Endothelial cell (in vitro differentiated cells): Measurements from ENCODE around the gene EXOSC7. TPM values are rescaled to one million over a fixed set of nuclear protein-coding genes. Genes with fewer than 3 reads are reported as not detected.

Experiments used
- DNase-seq: peaks from one replicate; pipeline ENCODE4 v3.0.0; 2021; ENCODE audit warnings: low spot score
- H3K27ac Mint-ChIP-seq: one replicate; pipeline ENCODE4 v1.8.0; 2021; ENCODE audit warnings: mixed read lengths, inconsistent platforms; ENCODE audit not compliant: unreplicated experiment
- H3K27me3 Mint-ChIP-seq: one replicate; pipeline ENCODE4 v1.8.0; 2021; ENCODE audit warnings: mild to moderate bottlenecking, moderate library complexity, mixed read lengths, inconsistent platforms; ENCODE audit not compliant: unreplicated experiment
- H3K36me3 Mint-ChIP-seq: one replicate; pipeline ENCODE4 v1.8.0; 2021; ENCODE audit warnings: mild to moderate bottlenecking, low read depth, mixed read lengths, inconsistent platforms; ENCODE audit not compliant: unreplicated experiment
- H3K4me1 Mint-ChIP-seq: one replicate; pipeline ENCODE4 v1.8.0; 2021; ENCODE audit warnings: mild to moderate bottlenecking, mixed read lengths, inconsistent platforms; ENCODE audit not compliant: unreplicated experiment
- H3K4me3 Mint-ChIP-seq: one replicate; pipeline ENCODE4 v1.8.0; 2021; ENCODE audit warnings: mild to moderate bottlenecking, mixed read lengths, inconsistent platforms; ENCODE audit not compliant: unreplicated experiment
- H3K9me3 Mint-ChIP-seq: one replicate; pipeline ENCODE4 v1.8.0; 2021; ENCODE audit warnings: mixed read lengths, inconsistent platforms; ENCODE audit not compliant: unreplicated experiment
- total RNA-seq: library from RNA; stranded (reverse); fragmentation: NEBNext Ultra II Directional; extraction: Animal tissue kit (Norgen Biotek cat#: 25700); gene quantifications from one replicate; pipeline ENCODE4 v1.2.1, GENCODE V29; 2021; ENCODE audit not compliant: unreplicated experiment
- TF ChIP-seq, protein P1 (sequence below): fragments of 200-600 bp; sonication (generic); IDR thresholded peaks from one replicate; pipeline ENCODE4 v1.5.0; 2021; ENCODE audit warnings: antibody characterized with exemption; ENCODE audit not compliant: unreplicated experiment

EXOSC7 gene
- total RNA-seq, 1 donor from 2014 or later = 33.2 TPM

DNA sequence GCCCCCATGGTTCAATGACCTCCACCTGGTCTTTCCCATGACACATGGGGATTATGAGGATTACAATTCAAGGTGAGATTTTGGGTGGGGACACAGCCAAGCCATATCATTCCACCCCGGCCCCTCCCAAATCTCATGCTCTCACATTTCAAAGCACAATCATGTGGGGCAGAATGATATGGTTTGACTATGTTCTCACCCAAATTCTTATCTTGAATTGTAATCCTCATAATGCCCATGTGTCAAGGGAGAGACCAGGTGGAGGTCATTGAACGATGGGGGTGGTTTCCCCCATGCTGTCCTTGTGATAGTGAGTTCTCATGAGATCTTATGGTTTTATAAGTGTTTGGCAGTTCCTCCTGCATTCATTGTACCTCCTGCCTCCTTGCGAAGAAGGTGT, 47.6 kb downstream of the EXOSC7 start:
- Mint-ChIP-seq H3K27ac (no peak overlapping the region), H3K4me1 (peaks cover 7% of the 10 kb centered on the region), H3K27me3 (peaks cover 4% of the 10 kb centered on the region), H3K4me3 (no peak overlapping the region), H3K9me3 (no peaks in the 10 kb centered on the region), H3K36me3 (no peaks in the 10 kb centered on the region)
- DNase-seq = no peak
- TF ChIP-seq, protein P1, sequence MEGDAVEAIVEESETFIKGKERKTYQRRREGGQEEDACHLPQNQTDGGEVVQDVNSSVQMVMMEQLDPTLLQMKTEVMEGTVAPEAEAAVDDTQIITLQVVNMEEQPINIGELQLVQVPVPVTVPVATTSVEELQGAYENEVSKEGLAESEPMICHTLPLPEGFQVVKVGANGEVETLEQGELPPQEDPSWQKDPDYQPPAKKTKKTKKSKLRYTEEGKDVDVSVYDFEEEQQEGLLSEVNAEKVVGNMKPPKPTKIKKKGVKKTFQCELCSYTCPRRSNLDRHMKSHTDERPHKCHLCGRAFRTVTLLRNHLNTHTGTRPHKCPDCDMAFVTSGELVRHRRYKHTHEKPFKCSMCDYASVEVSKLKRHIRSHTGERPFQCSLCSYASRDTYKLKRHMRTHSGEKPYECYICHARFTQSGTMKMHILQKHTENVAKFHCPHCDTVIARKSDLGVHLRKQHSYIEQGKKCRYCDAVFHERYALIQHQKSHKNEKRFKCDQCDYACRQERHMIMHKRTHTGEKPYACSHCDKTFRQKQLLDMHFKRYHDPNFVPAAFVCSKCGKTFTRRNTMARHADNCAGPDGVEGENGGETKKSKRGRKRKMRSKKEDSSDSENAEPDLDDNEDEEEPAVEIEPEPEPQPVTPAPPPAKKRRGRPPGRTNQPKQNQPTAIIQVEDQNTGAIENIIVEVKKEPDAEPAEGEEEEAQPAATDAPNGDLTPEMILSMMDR = no peak

DNA sequence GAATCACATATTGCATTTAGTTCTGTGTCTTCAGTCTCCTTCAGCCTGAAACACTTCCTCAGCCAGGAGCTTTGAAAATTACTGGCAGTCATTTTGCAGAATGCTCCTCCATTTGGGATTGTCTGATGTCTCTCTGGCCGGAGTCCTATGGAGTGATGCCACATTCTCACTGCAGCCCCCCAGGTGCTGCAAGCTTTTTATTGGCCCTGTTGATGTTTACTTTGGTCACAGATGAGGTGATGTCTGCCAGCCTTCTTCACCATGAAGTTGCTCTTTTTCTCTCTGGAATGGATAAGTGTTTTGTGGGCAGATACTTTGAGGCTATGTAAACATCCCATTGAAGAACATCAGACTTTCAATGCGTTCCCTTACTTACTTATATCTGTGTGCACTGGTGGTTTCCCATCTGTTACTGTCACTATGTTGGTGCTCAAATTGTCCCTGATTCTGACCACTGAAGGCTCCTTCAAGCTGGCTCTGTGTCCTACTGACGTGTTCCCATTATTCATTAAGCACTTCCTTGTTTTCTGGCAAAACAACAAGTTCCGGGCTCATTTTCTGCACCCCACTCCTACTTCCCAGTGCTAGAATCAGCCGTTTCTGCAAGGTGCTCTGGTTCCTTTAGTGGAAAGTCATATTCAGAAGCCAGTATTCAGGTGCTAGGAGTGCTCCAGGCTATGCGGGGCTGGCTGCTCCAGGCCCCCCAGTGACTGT, 48.7 kb downstream of the EXOSC7 start:
- peaks cover 4% of the 10 kb centered on the region for H3K27me3 Mint-ChIP-seq
- no peaks in the 10 kb centered on the region for H3K36me3 Mint-ChIP-seq
- no peaks in the 10 kb centered on the region for H3K9me3 Mint-ChIP-seq
- peaks cover 7% of the 10 kb centered on the region for H3K4me1 Mint-ChIP-seq
- no peak overlapping the region for H3K4me3 Mint-ChIP-seq
- no peak for DNase-seq
- no peak overlapping the region for H3K27ac Mint-ChIP-seq
- TF ChIP-seq, protein P1 = no peak

DNA sequence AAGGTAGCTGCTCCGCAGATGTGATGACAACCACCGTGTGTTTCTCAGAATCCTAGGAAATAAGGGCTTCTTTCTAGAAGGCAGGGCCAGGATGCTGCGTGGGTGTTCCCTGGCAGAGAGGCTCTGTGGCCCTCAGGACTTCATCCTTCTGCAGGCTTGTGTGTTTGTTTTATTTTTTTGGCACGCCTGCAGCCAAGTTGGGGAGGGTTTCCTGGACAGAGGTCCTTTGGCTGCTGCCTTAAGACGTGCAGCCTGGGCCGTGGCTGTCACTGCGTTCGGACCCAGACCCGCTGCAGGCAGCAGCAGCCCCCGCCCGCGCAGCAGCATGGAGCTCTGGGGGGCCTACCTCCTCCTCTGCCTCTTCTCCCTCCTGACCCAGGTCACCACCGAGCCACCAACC, 50.0 kb downstream of the EXOSC7 start, which contains the start of gene CLEC3B:
CLEC3B (plus strand) TSS at position 266 of the 400 bp plus-strand sequence; CDS start at position 326, 60 bp downstream.
- no peak within 1 kb of the TSS for H3K4me3 Mint-ChIP-seq
- H3K4me1 Mint-ChIP-seq = peaks cover 3% of the 10 kb centered on the region
- no peaks in the 10 kb centered on the region for H3K9me3 Mint-ChIP-seq
- no peak for DNase-seq
- no peaks in the 10 kb centered on the region for H3K36me3 Mint-ChIP-seq
- peaks cover 1% of the 10 kb centered on the region for H3K27me3 Mint-ChIP-seq
- no peak within 1 kb of the TSS for H3K27ac Mint-ChIP-seq
- TF ChIP-seq, protein P1 = no peak

DNA sequence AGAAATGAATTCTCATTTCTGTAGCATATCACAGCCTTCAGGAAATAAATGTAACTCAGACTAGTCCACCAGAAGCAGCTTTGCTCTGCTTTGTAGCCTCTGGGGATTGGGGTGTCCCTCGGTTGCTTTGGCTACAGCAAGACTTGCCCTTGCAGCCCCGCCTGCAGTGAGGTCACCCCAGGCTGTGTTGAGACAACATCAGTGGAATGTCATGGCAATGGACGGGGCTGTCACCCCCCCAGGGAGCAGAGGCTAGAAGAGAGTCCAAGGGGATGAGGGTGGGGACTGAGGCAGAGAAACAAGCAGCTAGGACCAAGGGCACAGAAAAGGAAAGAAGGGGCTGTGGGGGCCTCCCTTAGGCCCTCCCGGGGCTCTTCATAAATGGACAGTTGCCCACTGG, 50.9 kb downstream of the EXOSC7 start:
- H3K27ac Mint-ChIP-seq = no peak overlapping the region
- no peak for DNase-seq
- no peak overlapping the region for H3K4me3 Mint-ChIP-seq
- TF ChIP-seq, protein P1 = no peak
- H3K4me1 Mint-ChIP-seq = peaks cover 3% of the 10 kb centered on the region
- H3K27me3 Mint-ChIP-seq = peaks cover 1% of the 10 kb centered on the region
- peaks cover 3% of the 10 kb centered on the region for H3K36me3 Mint-ChIP-seq
- no peaks in the 10 kb centered on the region for H3K9me3 Mint-ChIP-seq

DNA sequence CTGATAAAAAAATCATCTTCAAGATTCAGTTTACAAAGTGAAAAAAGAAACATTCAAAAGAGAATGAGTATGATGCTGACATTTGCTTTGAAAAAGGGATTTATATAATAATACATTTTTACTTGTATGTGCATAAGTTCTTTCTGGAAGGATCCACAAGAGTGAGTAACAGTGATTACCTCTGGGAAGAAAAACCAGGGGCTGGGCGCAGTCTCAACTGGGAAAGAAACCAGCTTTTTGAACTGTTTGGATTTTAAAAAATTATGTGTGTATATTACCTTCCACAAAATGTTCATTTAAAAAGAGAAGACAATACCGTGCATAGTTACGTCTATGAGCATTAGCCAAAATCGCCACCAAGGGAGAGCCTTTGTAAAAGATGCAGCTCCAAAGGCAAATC, 51.4 kb downstream of the EXOSC7 start:
- Mint-ChIP-seq H3K27me3 (peaks cover 1% of the 10 kb centered on the region), H3K4me3 (no peak overlapping the region), H3K27ac (no peak overlapping the region), H3K36me3 (peaks cover 3% of the 10 kb centered on the region), H3K9me3 (no peaks in the 10 kb centered on the region), H3K4me1 (peaks cover 3% of the 10 kb centered on the region)
- DNase-seq = no peak
- TF ChIP-seq, protein P1 = no peak
